Measurements from ENCODE around the gene BIN1. TPM values are rescaled to one million over a fixed set of nuclear protein-coding genes. Genes with fewer than 3 reads are reported as not detected.
A peak's percentile ranks its signal among the peaks of the same experiment; 100 is the strongest.

BIN1 gene
- total RNA-seq, 1 donor from 2014 or later: 11.8 TPM

DNA sequence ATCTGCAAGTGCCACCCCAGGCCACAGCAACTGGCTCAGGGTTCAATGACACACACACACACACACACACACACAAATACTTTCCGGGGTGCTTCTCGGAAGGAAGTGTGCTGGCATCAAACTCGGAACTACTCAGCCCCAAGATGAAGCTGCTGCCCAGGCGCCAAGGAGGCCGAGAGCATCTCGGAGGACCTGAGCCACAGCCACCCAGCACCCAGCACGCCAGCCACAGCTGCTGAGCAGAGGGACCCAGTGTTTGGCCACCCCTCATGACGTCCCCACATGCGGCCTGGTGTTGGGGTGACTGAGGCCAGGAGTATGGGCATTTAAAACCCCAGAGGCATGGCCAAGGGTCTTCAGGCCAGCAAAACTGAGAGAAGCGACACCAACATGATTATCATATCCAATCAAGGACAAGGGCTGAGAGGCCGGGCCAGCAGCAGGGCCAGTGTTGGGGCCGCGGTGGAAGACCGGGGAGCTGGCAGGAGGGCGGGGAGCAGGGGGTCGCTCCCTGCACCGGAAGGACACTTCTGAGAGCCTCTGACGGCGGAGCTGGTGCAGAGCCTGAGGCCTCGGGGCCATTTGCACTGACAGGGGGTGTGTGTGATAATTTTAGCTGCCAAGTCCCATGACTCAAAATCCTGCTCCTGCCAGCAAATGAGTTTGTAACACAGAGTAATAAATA lies 61.8 kb downstream of the BIN1 start:
- no peaks in the 10 kb centered on the region for H3K27me3 ChIP-seq (ENCODE audit: control insufficient read depth, insufficient read depth, low read length)
- DNase-seq (ENCODE audit: low read depth) (no peak), FAIRE-seq (no peak)
- no peaks in the 10 kb centered on the region for H3K36me3 ChIP-seq (ENCODE audit: control insufficient read depth, insufficient read depth, low read length)
- no peak overlapping the region for H3K4me3 ChIP-seq (ENCODE audit: low read depth, low read length)
- TF ChIP-seq, protein P1, sequence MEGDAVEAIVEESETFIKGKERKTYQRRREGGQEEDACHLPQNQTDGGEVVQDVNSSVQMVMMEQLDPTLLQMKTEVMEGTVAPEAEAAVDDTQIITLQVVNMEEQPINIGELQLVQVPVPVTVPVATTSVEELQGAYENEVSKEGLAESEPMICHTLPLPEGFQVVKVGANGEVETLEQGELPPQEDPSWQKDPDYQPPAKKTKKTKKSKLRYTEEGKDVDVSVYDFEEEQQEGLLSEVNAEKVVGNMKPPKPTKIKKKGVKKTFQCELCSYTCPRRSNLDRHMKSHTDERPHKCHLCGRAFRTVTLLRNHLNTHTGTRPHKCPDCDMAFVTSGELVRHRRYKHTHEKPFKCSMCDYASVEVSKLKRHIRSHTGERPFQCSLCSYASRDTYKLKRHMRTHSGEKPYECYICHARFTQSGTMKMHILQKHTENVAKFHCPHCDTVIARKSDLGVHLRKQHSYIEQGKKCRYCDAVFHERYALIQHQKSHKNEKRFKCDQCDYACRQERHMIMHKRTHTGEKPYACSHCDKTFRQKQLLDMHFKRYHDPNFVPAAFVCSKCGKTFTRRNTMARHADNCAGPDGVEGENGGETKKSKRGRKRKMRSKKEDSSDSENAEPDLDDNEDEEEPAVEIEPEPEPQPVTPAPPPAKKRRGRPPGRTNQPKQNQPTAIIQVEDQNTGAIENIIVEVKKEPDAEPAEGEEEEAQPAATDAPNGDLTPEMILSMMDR (IDR thresholded peaks at IDR 0.05; ENCODE audit: insufficient read depth, low read length, severe bottlenecking): no peak

DNA sequence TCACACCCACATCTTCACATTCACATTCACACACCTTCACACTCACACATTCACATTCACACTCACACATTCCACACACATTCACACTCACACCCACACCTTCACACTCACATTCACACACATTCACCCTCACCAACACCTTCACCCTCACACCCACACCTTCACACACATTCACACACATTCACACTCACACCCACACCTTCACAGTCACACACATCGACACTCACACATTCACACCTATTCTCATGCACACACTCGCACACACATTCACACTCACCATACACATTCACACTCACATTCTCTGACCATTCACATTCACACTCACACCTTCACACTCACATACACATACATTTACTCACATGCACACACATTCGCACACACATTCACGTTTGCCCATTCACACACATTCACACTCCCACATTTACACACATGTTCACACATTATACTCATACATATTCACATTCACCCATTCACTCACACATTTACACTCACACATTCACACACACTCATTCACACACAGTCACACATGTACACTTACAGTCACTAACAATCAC lies 62.7 kb downstream of the BIN1 start:
- FAIRE-seq (peak; percentile 84), DNase-seq (ENCODE audit: low read depth) (no peak)
- H3K27me3 ChIP-seq (ENCODE audit: control insufficient read depth, insufficient read depth, low read length): no peaks in the 10 kb centered on the region
- no peak overlapping the region for H3K4me3 ChIP-seq (ENCODE audit: low read depth, low read length)
- no peaks in the 10 kb centered on the region for H3K36me3 ChIP-seq (ENCODE audit: control insufficient read depth, insufficient read depth, low read length)
- TF ChIP-seq, protein P1 (IDR thresholded peaks at IDR 0.05; ENCODE audit: insufficient read depth, low read length, severe bottlenecking): no peak

DNA sequence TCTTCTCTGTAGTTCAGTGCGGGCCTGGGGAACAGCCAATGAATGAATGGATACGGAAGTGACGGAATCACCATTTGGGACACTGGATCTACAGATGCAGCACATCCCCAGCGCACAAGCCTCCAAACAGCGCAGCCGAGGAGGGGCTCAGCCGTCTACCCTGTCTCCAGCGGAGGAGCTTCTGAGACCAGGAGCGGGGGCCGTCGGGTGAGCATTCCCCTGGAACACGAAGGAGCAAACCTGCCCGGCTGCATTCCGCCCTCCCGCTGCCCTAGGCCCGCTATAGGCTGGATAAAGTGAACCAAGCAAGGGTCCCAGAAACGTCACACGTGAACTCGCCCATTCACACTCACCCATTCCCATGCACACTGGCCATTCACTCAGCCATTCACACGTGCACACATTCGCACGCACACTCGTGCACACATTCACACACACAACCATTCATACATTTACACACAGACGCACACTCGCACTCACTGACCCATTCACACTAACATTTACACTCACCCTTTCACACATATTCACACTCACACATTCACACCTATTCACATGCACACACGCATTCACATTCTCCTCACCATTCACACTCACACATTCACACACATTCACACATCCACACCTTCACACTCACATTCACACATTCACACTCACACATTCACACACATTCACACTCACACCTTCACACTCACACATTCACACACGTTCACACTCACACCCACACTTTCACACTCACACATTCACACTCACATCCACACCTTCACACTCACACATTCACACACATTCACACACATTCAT lies 63.4 kb downstream of the BIN1 start:
- no peaks in the 10 kb centered on the region for H3K36me3 ChIP-seq (ENCODE audit: control insufficient read depth, insufficient read depth, low read length)
- TF ChIP-seq, protein P1 (IDR thresholded peaks at IDR 0.05; ENCODE audit: insufficient read depth, low read length, severe bottlenecking): no peak
- DNase-seq (ENCODE audit: low read depth) (no peak), FAIRE-seq (peak; percentile 68)
- no peak overlapping the region for H3K4me3 ChIP-seq (ENCODE audit: low read depth, low read length)
- no peaks in the 10 kb centered on the region for H3K27me3 ChIP-seq (ENCODE audit: control insufficient read depth, insufficient read depth, low read length)

DNA sequence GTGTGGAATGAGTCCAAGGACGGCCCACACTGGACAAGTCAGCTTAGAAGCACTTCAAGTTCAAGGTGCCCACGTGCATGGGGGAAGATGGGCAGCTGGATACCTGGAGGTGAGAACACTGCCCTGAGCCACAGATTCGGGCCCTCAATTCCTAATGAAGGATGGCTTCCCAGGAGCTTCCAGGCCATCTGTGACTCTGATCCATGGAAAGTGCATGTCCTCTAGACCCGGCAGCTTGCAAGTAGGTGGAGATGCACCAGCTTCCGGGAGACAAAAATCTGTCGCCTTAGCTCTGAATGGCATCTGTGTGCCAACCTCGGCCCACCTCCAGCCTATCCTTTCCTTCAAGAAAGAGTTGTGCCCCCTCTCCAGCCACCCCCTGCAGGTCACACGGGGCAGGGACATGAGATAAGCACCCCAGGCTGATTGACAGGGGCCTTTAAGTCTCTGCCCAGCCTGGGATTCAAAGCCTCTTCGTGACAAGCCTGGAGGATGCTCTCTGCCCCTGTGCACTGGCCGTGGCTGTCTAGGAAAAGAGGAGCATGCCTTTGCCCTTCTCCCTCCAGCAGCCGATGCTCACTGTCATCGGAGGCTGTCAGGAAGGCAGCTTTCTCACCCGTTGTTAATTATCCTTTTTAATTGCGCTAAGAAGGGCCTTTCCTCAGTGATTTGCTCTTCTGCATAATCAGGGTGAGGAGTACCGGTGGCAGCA lies 65.5 kb downstream of the BIN1 start:
- Histone ChIP-seq H3K27me3 (ENCODE audit: control insufficient read depth, insufficient read depth, low read length) (no peaks in the 10 kb centered on the region), H3K36me3 (ENCODE audit: control insufficient read depth, insufficient read depth, low read length) (no peaks in the 10 kb centered on the region), H3K4me3 (ENCODE audit: low read depth, low read length) (no peak overlapping the region)
- FAIRE-seq (no peak), DNase-seq (ENCODE audit: low read depth) (no peak)
- TF ChIP-seq, protein P1 (IDR thresholded peaks at IDR 0.05; ENCODE audit: insufficient read depth, low read length, severe bottlenecking): no peak

DNA sequence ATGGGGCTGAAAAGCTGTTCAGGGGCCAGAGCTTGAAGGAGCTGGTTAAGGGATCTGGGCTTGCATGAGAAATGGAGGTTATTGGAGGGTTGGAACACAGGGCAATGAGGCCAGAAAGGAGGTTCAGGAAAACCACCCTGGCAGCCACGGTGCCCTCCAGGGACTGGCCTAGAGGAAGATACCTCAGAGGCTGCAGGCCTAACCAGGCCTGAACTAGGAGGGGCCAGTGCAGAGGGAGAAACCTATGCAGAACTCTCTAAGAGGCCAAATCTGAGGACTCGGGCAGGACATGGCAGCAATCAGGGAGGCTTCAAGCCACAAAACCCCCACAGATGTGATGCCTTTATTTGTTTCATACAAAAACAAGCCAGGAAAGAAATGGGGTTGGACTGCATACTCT lies 66.8 kb downstream of the BIN1 start:
- DNase-seq (ENCODE audit: low read depth) (no peak), FAIRE-seq (no peak)
- TF ChIP-seq, protein P1 (IDR thresholded peaks at IDR 0.05; ENCODE audit: insufficient read depth, low read length, severe bottlenecking): no peak
- no peaks in the 10 kb centered on the region for H3K36me3 ChIP-seq (ENCODE audit: control insufficient read depth, insufficient read depth, low read length)
- no peak overlapping the region for H3K4me3 ChIP-seq (ENCODE audit: low read depth, low read length)
- H3K27me3 ChIP-seq (ENCODE audit: control insufficient read depth, insufficient read depth, low read length): no peaks in the 10 kb centered on the region

Data from bronchial epithelial cell (primary cell).